ENCODE data around the gene SDC1. TPM values are rescaled to one million over a fixed set of nuclear protein-coding genes. Genes with fewer than 3 reads are reported as not detected.

Gene SDC1
- total RNA-seq, 6 experiments from 2014 or later, result 260 to 452 (median 415) TPM

GRCh38 chr2:20178666-20179465, 46.1 kb downstream of the SDC1 start:
- Histone ChIP-seq H3K36me3 (no peaks in the 10 kb centered on the region), H3K4me3 (no peak overlapping the region), H3K27me3 (no peaks in the 10 kb centered on the region), H3K4me1 (peaks cover 0 to 58% (median 33%) of the 10 kb centered on the region in 4 donors), H3K27ac (peak overlapping the region; percentile 80 to 88 (median 87)), H3K9me3 (no peaks in the 10 kb centered on the region)
- ATAC-seq (peak; percentile 2 to 24 (median 12)), DNase-seq (peak in 2 of 3 donors; percentile 58 to 80)
- TF ChIP-seq POLR2A (IDR thresholded peaks at IDR 0.05) (no peak), CTCF (IDR thresholded peaks at IDR 0.05) (no peak)
- WGBS (ENCODE audit: insufficient coverage, low coverage, low lambda C conversion rate, missing lambda C conversion rate), result 60% methylated on average over 3 of the region's 10 CpGs
- intact Hi-C loops (cut with DNase I), result no loop called here

- H3K9me3 ChIP-seq, result no peaks in the 10 kb centered on the region
- intact Hi-C loops (cut with DNase I), result no loop called here
- no peak for DNase-seq
- H3K4me1 ChIP-seq, result peaks cover 0 to 58% (median 32%) of the 10 kb centered on the region in 4 donors
- peak overlapping the region in 2 of 3 donors; percentile 87 to 88 for H3K27ac ChIP-seq
- no peaks in the 10 kb centered on the region for H3K36me3 ChIP-seq
- TF ChIP-seq POLR2A (IDR thresholded peaks at IDR 0.05) (no peak), CTCF (IDR thresholded peaks at IDR 0.05) (no peak)
- 60% methylated on average over 1 of the region's 14 CpGs for WGBS (ENCODE audit: insufficient coverage, low coverage, low lambda C conversion rate, missing lambda C conversion rate)
- ATAC-seq, result no peak
- H3K27me3 ChIP-seq, result no peaks in the 10 kb centered on the region
- no peak overlapping the region for H3K4me3 ChIP-seq
Measured at GRCh38 chr2:20178249-20178607, 46.7 kb downstream of the SDC1 start.

DNA sequence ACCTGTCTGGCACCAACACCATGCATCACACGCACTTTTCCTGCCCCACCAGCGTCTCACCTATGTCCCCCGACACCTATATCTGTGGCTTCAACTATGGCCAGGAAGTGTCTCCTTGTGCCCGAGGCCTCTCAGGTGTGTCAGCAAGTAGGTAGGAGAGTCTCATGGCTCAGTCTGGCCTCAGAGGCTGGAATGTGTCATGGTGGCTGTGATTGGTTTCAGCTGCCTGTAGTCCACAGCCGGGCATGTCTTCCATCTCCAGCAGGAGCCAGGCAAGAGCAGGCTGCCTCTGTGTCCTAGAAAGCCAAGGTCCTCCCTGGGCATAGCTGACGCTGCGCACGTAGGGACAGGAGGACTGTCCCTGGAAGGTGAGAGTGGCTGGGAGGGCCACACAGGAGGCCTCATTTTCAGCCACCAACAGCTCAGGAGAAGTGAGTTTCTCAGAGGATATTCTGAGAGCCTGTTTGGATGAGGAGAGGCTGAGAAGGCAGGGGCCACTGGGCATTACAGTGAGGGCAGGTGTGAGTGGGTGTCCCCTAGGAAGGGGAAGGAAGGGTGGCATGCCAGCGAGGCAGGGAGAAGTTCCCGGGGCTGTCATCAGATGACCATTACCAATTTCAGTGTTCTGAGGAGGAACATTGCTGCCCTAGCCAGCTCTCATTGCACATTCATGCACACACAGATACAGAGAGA, 47.2 kb downstream of the SDC1 start:
- H3K36me3 ChIP-seq, result no peaks in the 10 kb centered on the region
- peak overlapping the region in 1 of 3 donors; percentile 87 for H3K27ac ChIP-seq
- intact Hi-C loops (cut with DNase I), result no loop called here
- DNase-seq (peak in 1 of 3 donors; percentile 52), ATAC-seq (no peak)
- peaks cover 0 to 58% (median 31%) of the 10 kb centered on the region in 4 donors for H3K4me1 ChIP-seq
- H3K4me3 ChIP-seq, result no peak overlapping the region
- TF ChIP-seq POLR2A (IDR thresholded peaks at IDR 0.05) (no peak), CTCF (IDR thresholded peaks at IDR 0.05) (peak in 1 of 4 donors; percentile 9)
- H3K9me3 ChIP-seq, result no peaks in the 10 kb centered on the region
- no peaks in the 10 kb centered on the region for H3K27me3 ChIP-seq
- WGBS (ENCODE audit: insufficient coverage, low coverage, low lambda C conversion rate, missing lambda C conversion rate), result 78% methylated on average over 5 of the region's 10 CpGs

- no peaks in the 10 kb centered on the region for H3K27me3 ChIP-seq
- DNase-seq (no peak), ATAC-seq (no peak)
- H3K36me3 ChIP-seq, result no peaks in the 10 kb centered on the region
- H3K4me3 ChIP-seq, result no peak overlapping the region
- 73% methylated on average over 1 of the region's 5 CpGs for WGBS (ENCODE audit: insufficient coverage, low coverage, low lambda C conversion rate, missing lambda C conversion rate)
- no peak for TF ChIP-seq CTCF (IDR thresholded peaks at IDR 0.05)
- no peak for TF ChIP-seq POLR2A (IDR thresholded peaks at IDR 0.05)
- no peak overlapping the region for H3K27ac ChIP-seq
- no peaks in the 10 kb centered on the region for H3K9me3 ChIP-seq
- intact Hi-C loops (cut with DNase I), result no loop called here
- peaks cover 0 to 49% (median 28%) of the 10 kb centered on the region in 4 donors for H3K4me1 ChIP-seq
Measured at GRCh38 chr2:20176760-20177159, 48.2 kb downstream of the SDC1 start.

All from right lobe of liver (tissue), 6 donors.